Brain microvascular endothelial cell (primary cell): ENCODE results near the gene HMX3.

Source experiments
- DNase-seq: peaks from one replicate; pipeline ENCODE4 v3.0.0-alpha.2; 2020
- H3K27ac ChIP-seq: fragments of 250-450 bp; sonication (Bioruptor Pico); 2 replicates; pipeline ENCODE4 v1.5.1; 2020; ENCODE audit warnings: mild to moderate bottlenecking, moderate library complexity
- H3K27me3 ChIP-seq: fragments of 250-450 bp; sonication (Bioruptor Pico); replicated peaks from 2 replicates; pipeline ENCODE4 v1.5.1; 2020; ENCODE audit warnings: mild to moderate bottlenecking
- H3K36me3 ChIP-seq: fragments of 250-450 bp; sonication (Bioruptor Pico); replicated peaks from 2 replicates; pipeline ENCODE4 v1.5.1; 2020; ENCODE audit warnings: mild to moderate bottlenecking
- H3K4me3 ChIP-seq: 2 replicates; pipeline ENCODE4 v1.5.1; 2011; ENCODE audit warnings: low read depth, mild to moderate bottlenecking, control low read depth, low read length, moderate library complexity
- in situ Hi-C: cut with HindIII; loops from 2 replicates; pipeline ENCODE4 v1.10.0; 2017; ENCODE audit warnings: low sequenced_read_pairs, low pct_ligation_motif_present
- TF ChIP-seq, protein P1 (sequence below): IDR thresholded peaks from 2 replicates; pipeline ENCODE4 v1.5.1; 2011; ENCODE audit warnings: low read depth, mild to moderate bottlenecking, moderate library complexity, low read length, control low read depth, inconsistent platforms; ENCODE audit errors: missing control alignments

Gene HMX3

DNA sequence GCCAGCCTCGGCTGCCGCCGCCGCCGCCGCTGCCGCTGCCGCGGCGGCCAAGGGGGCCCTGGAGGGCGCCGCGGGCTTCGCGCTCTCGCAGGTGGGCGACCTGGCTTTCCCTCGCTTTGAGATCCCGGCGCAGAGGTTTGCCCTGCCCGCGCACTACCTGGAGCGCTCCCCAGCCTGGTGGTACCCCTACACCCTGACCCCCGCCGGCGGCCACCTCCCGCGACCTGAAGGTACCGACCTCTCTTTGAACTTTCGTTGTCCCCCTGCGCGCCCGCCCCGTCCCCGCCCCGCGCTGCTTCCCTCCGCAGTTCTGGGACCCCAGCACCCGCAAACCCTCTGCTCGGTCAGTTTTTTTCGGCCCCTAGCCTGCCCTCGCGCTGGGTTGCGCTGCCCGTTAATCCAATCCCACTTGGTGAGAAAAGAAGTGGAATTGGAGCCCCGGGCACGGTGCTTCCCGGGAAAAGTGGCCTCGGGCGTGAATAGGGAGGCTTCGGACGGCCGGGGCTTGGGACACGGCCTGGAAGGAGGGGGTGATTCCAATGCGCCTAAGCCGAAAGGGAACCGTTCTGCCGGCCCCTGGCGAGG is 543 bp downstream of the HMX3 start:
- TF ChIP-seq, protein P1, sequence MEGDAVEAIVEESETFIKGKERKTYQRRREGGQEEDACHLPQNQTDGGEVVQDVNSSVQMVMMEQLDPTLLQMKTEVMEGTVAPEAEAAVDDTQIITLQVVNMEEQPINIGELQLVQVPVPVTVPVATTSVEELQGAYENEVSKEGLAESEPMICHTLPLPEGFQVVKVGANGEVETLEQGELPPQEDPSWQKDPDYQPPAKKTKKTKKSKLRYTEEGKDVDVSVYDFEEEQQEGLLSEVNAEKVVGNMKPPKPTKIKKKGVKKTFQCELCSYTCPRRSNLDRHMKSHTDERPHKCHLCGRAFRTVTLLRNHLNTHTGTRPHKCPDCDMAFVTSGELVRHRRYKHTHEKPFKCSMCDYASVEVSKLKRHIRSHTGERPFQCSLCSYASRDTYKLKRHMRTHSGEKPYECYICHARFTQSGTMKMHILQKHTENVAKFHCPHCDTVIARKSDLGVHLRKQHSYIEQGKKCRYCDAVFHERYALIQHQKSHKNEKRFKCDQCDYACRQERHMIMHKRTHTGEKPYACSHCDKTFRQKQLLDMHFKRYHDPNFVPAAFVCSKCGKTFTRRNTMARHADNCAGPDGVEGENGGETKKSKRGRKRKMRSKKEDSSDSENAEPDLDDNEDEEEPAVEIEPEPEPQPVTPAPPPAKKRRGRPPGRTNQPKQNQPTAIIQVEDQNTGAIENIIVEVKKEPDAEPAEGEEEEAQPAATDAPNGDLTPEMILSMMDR = no peak
- H3K4me3 ChIP-seq = no peak overlapping the region

DNA sequence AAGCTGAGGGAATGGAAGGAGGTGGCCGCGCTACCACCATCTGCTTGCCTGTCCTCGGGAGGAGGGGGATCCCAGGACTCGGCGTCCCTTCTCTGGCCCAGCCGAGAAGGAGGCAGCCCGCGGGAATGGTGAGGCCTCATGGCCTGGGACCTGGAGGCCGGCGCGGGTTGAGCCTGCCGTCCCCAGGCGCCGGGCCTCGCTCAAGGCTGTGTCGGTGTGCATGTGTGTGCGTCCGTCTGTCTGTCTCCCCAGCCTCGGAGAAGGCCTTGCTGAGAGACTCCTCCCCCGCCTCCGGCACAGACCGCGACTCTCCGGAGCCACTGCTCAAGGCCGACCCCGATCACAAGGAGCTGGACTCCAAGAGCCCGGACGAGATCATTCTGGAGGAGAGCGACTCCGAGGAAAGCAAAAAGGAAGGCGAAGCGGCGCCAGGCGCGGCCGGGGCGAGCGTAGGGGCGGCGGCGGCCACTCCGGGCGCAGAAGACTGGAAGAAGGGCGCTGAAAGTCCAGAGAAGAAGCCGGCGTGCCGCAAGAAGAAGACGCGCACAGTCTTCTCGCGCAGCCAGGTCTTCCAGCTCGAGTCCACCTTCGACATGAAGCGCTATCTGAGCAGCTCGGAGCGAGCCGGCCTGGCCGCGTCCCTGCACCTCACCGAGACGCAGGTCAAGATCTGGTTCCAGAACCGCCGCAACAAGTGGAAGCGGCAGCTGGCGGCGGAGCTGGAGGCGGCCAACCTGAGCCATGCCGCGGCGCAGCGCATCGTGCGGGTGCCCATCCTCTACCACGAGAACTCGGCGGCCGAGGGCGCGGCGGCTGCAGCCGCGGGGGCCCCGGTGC is 1.3 kb downstream of the HMX3 start:
- H3K4me3 ChIP-seq = no peak overlapping the region
- no peak overlapping the region for H3K27ac ChIP-seq

More for the DNA sequence above, 543 bp downstream of the HMX3 start:
- in situ Hi-C loops = no loop called here
- Histone ChIP-seq H3K27ac (no peak overlapping the region), H3K36me3 (no peaks in the 10 kb centered on the region), H3K27me3 (peaks cover 96% of the 10 kb centered on the region)
- no peak for DNase-seq

DNA sequence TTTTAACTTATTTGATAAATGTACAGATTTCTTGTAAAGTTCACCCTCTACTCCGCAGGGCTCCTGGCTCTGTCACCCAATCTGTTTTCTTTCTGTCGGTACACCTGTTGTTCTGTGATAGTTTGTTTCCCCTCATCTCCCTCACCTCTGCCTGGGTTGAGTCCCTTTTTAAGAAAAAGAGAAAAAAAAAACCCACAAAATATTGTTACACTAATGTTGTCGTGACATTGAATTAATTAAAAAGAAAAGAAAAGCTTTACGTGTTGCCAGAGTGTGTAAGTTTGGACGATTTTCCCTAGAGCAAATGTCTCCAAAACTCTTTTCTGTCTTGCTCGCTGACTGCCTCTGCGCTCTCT is 3.4 kb downstream of the HMX3 start:
- Histone ChIP-seq H3K27me3 (peaks cover 95% of the 10 kb centered on the region), H3K4me3 (no peak overlapping the region), H3K36me3 (no peaks in the 10 kb centered on the region), H3K27ac (no peak overlapping the region)
- in situ Hi-C loops = no loop called here
- no peak for DNase-seq
- TF ChIP-seq, protein P1 = no peak

More for the DNA sequence above, 1.3 kb downstream of the HMX3 start:
- Histone ChIP-seq H3K36me3 (no peaks in the 10 kb centered on the region), H3K27me3 (peaks cover 97% of the 10 kb centered on the region)
- DNase-seq = no peak
- TF ChIP-seq, protein P1 = no peak
- in situ Hi-C loops = no loop called here

DNA sequence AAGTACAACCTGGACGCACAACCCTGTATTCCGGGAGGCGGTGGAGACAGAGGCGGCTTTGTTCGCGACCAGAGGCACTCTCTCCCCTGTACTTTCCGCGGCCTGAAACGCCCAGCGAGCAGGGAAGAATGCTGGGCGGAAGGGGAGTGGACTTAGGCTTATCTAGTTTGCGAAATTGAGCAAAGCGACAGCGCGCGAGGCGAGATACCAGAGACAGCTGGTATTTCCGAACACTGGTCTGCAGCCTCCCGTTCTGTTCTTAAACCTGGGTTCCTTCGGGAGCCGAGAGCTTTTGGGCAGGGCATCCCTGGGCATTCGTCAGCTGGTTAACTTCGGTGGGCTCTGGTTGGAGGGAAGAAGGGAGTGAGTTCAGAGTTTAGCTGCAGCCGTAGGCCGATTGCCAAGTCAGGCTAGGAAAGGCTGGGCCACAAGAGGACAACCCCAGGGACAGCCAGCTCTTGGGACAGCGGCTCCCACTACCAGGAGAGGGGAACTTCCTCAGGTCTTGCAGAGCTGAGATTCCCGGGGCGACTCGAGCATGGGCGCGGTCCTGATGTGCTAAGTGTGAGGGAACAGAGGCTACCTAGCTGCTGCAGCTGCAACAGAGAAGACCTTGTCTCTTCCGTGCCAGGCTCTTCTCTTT is 3.9 kb downstream of the HMX3 start:
- no peak overlapping the region for H3K4me3 ChIP-seq
- no peak overlapping the region for H3K27ac ChIP-seq
- H3K27me3 ChIP-seq = peaks cover 94% of the 10 kb centered on the region
- H3K36me3 ChIP-seq = no peaks in the 10 kb centered on the region
- no peak for DNase-seq
- in situ Hi-C loops = no loop called here
- TF ChIP-seq, protein P1 = no peak

DNA sequence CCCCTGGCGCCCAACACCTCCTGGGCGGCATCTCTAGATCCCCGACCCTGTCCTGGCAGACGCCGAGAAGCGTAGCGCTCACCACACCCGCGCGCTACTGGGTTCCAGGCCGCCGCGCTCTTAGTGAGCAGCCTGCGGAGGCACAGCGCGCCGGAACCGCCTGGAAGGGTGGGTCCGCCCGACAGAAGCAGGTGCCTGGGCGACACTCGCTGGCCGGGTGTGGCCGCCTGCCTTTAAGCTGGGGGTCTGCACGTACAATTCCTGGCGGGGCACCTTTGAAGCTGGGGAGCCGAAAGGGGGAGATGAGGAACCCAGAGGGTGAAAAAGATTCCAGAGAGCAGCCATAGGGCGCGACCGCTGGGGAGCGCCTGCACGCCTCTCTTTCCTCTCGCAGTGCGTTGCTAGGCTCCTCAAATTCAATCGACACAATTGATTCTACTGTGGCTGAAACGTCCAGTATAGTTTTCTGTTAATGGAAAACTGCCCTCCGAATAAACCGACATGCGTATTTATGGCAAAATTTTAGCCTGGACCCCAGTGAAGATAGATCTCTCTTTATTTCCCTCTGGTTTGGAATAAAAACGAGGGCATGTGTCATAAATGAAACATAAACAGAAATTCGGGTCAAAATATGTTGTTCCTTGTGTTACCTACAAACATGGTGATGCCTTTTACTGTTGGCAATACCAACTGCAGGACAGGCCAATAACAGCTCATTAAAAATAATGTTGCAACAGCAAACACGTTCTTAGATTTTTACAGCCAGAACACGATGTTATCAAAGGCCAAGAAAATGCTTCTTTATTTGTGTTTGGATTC is 4.6 kb downstream of the HMX3 start:
- H3K27ac ChIP-seq = no peak overlapping the region
- peaks cover 94% of the 10 kb centered on the region for H3K27me3 ChIP-seq
- H3K36me3 ChIP-seq = no peaks in the 10 kb centered on the region
- H3K4me3 ChIP-seq = no peak overlapping the region
- TF ChIP-seq, protein P1 = peak; percentile 1
- DNase-seq = no peak
- in situ Hi-C loops = no loop called here
